Osteocyte (in vitro differentiated cells): ENCODE data around the gene ARFGAP1. TPM values are rescaled to one million over a fixed set of nuclear protein-coding genes. Genes with fewer than 3 reads are reported as not detected.

Experiments used
- DNase-seq: peaks from one replicate; pipeline ENCODE4 v3.0.0; 2021; ENCODE audit warnings: mixed read lengths; ENCODE audit not compliant: unreplicated experiment; ENCODE audit errors: extremely low spot score
- H3K27ac Mint-ChIP-seq: one replicate; pipeline ENCODE4 v1.8.0; 2021; ENCODE audit warnings: mild to moderate bottlenecking, mixed read lengths; ENCODE audit not compliant: unreplicated experiment
- H3K27me3 Mint-ChIP-seq: one replicate; pipeline ENCODE4 v1.8.0; 2021; ENCODE audit warnings: mixed read lengths; ENCODE audit not compliant: unreplicated experiment
- H3K36me3 Mint-ChIP-seq: one replicate; pipeline ENCODE4 v1.8.0; 2021; ENCODE audit warnings: mixed read lengths; ENCODE audit not compliant: unreplicated experiment
- H3K4me1 Mint-ChIP-seq: one replicate; pipeline ENCODE4 v1.8.0; 2021; ENCODE audit warnings: mixed read lengths; ENCODE audit not compliant: unreplicated experiment
- H3K4me3 Mint-ChIP-seq: one replicate; pipeline ENCODE4 v1.8.0; 2021; ENCODE audit warnings: mild to moderate bottlenecking, moderate library complexity, mixed read lengths; ENCODE audit not compliant: unreplicated experiment
- H3K9me3 Mint-ChIP-seq: one replicate; pipeline ENCODE4 v1.8.0; 2021; ENCODE audit warnings: mixed read lengths; ENCODE audit not compliant: unreplicated experiment
- total RNA-seq: library from RNA; stranded (reverse); gene quantifications from 2 replicates; pipeline ENCODE4 v1.2.1, GENCODE V29; 2021
- TF ChIP-seq, protein P1 (sequence below): fragments of 200-600 bp; sonication (generic); IDR thresholded peaks from 2 replicates; pipeline ENCODE4 v1.5.0; 2021; ENCODE audit warnings: antibody characterized with exemption, mild to moderate bottlenecking, moderate library complexity

Gene ARFGAP1
- total RNA-seq, 1 donor from 2014 or later: 119 TPM

- Mint-ChIP-seq H3K4me1 (peaks cover 22% of the 10 kb centered on the region), H3K36me3 (no peaks in the 10 kb centered on the region), H3K4me3 (no peak overlapping the region), H3K9me3 (no peaks in the 10 kb centered on the region), H3K27ac (peak overlapping the region; percentile 38), H3K27me3 (peaks cover 8% of the 10 kb centered on the region)
- no peak for DNase-seq
- TF ChIP-seq, protein P1, sequence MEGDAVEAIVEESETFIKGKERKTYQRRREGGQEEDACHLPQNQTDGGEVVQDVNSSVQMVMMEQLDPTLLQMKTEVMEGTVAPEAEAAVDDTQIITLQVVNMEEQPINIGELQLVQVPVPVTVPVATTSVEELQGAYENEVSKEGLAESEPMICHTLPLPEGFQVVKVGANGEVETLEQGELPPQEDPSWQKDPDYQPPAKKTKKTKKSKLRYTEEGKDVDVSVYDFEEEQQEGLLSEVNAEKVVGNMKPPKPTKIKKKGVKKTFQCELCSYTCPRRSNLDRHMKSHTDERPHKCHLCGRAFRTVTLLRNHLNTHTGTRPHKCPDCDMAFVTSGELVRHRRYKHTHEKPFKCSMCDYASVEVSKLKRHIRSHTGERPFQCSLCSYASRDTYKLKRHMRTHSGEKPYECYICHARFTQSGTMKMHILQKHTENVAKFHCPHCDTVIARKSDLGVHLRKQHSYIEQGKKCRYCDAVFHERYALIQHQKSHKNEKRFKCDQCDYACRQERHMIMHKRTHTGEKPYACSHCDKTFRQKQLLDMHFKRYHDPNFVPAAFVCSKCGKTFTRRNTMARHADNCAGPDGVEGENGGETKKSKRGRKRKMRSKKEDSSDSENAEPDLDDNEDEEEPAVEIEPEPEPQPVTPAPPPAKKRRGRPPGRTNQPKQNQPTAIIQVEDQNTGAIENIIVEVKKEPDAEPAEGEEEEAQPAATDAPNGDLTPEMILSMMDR: no peak
These were observed 47.5 kb upstream of the ARFGAP1 start for GRCh38 chr20:63225082-63225454.

- TF ChIP-seq, protein P1: no peak
- Mint-ChIP-seq H3K27me3 (no peaks in the 10 kb centered on the region), H3K9me3 (no peaks in the 10 kb centered on the region), H3K4me3 (no peak overlapping the region), H3K36me3 (no peaks in the 10 kb centered on the region), H3K4me1 (peaks cover 32% of the 10 kb centered on the region), H3K27ac (no peak overlapping the region)
- no peak for DNase-seq
These were observed 46.3 kb upstream of the ARFGAP1 start for GRCh38 chr20:63226042-63226943.

- H3K27me3 Mint-ChIP-seq: no peaks in the 10 kb centered on the region
- no peaks in the 10 kb centered on the region for H3K36me3 Mint-ChIP-seq
- H3K4me1 Mint-ChIP-seq: peaks cover 41% of the 10 kb centered on the region
- no peaks in the 10 kb centered on the region for H3K9me3 Mint-ChIP-seq
- no peak overlapping the region for H3K27ac Mint-ChIP-seq
- H3K4me3 Mint-ChIP-seq: no peak overlapping the region
- TF ChIP-seq, protein P1: no peak
- no peak for DNase-seq
These were observed 45.4 kb upstream of the ARFGAP1 start for GRCh38 chr20:63227260-63227659.

DNA sequence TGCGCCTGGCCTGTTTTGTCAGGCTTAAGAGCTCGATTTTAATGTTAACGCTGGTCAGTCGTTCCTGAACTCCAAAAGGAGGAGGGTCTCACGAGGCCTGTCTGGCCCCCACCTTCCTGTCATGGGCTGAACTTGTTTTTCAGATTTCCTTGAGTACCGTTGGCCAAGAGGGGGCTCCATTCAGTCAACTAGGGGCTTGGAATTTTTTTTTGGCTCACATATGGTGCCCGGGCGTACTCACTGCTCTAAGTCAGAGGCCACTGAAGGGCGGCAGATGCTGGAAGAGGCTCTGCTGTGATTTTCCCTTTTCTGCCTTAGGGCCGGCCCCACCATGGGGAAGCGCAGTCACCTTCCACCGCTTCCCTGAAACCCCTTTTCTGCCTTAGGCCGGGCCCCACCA, 43.8 kb upstream of the ARFGAP1 start:
- Mint-ChIP-seq H3K4me3 (no peak overlapping the region), H3K27me3 (no peaks in the 10 kb centered on the region), H3K4me1 (peaks cover 46% of the 10 kb centered on the region), H3K9me3 (no peaks in the 10 kb centered on the region), H3K36me3 (no peaks in the 10 kb centered on the region), H3K27ac (no peak overlapping the region)
- no peak for DNase-seq
- TF ChIP-seq, protein P1: no peak

GRCh38 chr20:63230800-63231268, 41.8 kb upstream of the ARFGAP1 start:
- peak overlapping the region; percentile 18 for H3K27ac Mint-ChIP-seq
- TF ChIP-seq, protein P1: peak; percentile 65
- no peaks in the 10 kb centered on the region for H3K9me3 Mint-ChIP-seq
- peaks cover 38% of the 10 kb centered on the region for H3K4me1 Mint-ChIP-seq
- H3K27me3 Mint-ChIP-seq: no peaks in the 10 kb centered on the region
- DNase-seq: no peak
- no peaks in the 10 kb centered on the region for H3K36me3 Mint-ChIP-seq
- H3K4me3 Mint-ChIP-seq: no peak overlapping the region
